SJSA1 (cell line): Measurements from ENCODE around the gene BICDL2. TPM values are rescaled to one million over a fixed set of nuclear protein-coding genes. Genes with fewer than 3 reads are reported as not detected.
A peak's percentile ranks its signal among the peaks of the same experiment; 100 is the strongest.

Experiments used
- DNase-seq, 2 experiments: peaks; one replicate each; pipeline ENCODE4 v3.0.0-alpha.2; 2015 to 2020; ENCODE audit warnings: low spot score in 2 of 2, low read depth in 1 of 2
- H3K27ac ChIP-seq: fragments of 250-450 bp; sonication (Bioruptor Pico); 2 replicates; pipeline ENCODE4 v1.5.1; 2020; ENCODE audit warnings: mild to moderate bottlenecking, moderate library complexity
- H3K27me3 ChIP-seq: fragments of 250-450 bp; sonication (Bioruptor Pico); replicated peaks from 2 replicates; pipeline ENCODE4 v1.5.1; 2020; ENCODE audit warnings: mild to moderate bottlenecking, moderate library complexity
- H3K36me3 ChIP-seq: fragments of 250-450 bp; sonication (Bioruptor Pico); 2 replicates; pipeline ENCODE4 v1.5.1; 2020; ENCODE audit warnings: mild to moderate bottlenecking
- H3K4me1 ChIP-seq: fragments of 250-450 bp; sonication (Bioruptor Pico); replicated peaks from 2 replicates; pipeline ENCODE4 v1.6.1; 2021; ENCODE audit warnings: mild to moderate bottlenecking
- H3K4me3 ChIP-seq: fragments of 250-450 bp; sonication (Bioruptor Pico); 2 replicates; pipeline ENCODE4 v1.5.1; 2020; ENCODE audit warnings: mild to moderate bottlenecking
- H3K9me3 ChIP-seq: fragments of 250-450 bp; sonication (Bioruptor Pico); replicated peaks from 2 replicates; pipeline ENCODE4 v1.5.1; 2020; ENCODE audit warnings: mild to moderate bottlenecking
- total RNA-seq: library from RNA; depleted of rRNA; stranded (reverse); fragments of >200 nt; shearing (Covaris generic); gene quantifications from 2 replicates; pipeline ENCODE4 v1.2.3, GENCODE V29; 2014

Gene BICDL2
- total RNA-seq, 1 experiment from 2014 or later = not detected

DNA sequence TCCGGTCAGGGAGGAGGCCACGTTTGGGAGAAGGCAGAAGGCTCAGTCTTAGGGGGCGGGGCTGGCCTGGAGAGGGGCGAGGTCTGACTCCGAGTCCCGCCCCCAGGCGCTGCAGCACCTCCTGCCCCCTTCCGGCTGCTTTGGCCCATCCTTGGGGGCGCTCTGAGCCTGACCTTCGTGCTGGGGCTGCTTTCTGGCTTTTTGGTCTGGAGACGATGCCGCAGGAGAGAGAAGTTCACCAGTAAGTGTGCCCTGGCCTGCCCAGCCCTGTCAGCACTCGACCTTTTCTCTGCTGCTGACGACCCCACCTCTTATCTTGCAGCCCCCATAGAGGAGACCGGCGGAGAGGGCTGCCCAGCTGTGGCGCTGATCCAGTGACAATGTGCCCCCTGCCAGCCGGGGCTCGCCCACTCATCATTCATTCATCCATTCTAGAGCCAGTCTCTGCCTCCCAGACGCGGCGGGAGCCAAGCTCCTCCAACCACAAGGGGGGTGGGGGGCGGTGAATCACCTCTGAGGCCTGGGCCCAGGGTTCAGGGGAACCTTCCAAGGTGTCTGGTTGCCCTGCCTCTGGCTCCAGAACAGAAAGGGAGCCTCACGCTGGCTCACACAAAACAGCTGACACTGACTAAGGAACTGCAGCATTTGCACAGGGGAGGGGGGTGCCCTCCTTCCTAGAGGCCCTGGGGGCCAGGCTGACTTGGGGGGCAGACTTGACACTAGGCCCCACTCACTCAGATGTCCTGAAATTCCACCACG is 15.1 kb downstream of the BICDL2 start:
- Histone ChIP-seq H3K27me3 (no peaks in the 10 kb centered on the region), H3K4me3 (peak overlapping the region; percentile 96), H3K4me1 (peaks cover 27% of the 10 kb centered on the region), H3K36me3 (peaks cover 55% of the 10 kb centered on the region), H3K9me3 (peaks cover 6% of the 10 kb centered on the region; the same call in 1 of the 2 replicates), H3K27ac (peak overlapping the region; percentile 99)
- DNase-seq = peak; percentile 93 to 97

DNA sequence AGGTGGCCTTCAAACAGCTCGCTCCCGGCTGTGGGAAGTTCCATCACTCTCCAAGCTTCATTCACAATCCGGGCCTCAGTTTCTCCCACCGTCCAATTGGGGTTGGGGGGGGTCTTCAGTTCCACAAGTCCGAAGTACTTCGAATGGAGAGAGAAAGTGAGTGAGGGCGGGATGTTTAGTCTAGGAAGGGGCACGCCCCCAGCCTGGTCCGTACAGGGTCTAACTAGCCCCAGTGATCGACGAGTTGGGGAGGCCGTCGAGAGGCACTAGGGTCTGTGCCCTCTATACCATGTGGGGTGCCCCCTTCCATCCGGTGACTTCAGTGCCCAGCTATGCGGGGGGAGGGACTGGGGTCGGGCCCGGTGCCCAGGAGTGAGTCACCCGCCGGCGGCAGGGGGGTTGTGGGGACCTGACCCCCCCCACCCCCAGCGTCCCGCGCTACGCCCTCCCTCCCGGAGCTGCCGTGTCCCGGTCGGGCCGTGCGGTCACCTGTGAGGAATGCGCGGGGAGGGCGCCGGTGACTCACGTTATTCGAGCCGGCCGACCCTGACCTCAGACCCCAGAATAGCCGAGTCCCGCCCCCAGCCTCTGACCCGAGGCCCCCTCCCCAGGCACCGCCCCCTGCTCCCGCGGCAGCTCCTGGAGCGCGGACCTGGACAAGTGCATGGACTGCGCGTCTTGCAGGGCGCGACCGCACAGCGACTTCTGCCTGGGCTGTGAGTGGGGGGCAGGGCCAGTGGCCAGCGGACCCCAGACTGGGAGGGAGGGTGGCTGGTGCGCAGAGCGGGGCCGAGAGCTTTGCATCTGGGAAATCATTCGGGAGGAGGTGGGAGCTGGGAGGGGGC is 15.9 kb downstream of the BICDL2 start:
- DNase-seq = peak; percentile 96
- Histone ChIP-seq H3K36me3 (peaks cover 47% of the 10 kb centered on the region), H3K9me3 (peaks cover 6% of the 10 kb centered on the region; the same call in 1 of the 2 replicates), H3K27me3 (no peaks in the 10 kb centered on the region), H3K27ac (peak overlapping the region; percentile 99), H3K4me1 (peaks cover 27% of the 10 kb centered on the region), H3K4me3 (peak overlapping the region; percentile 96)

GRCh38 chr16:3020247-3020603 is 16.5 kb downstream of the BICDL2 start, which contains the start of gene TNFRSF12A:
TSS of gene TNFRSF12A (plus strand) at chr16:3020368. CDS start at chr16:3020398, 30 bp downstream.
- Histone ChIP-seq H3K4me3 (peak within 1 kb of the TSS; percentile 96), H3K27me3 (no peaks in the 10 kb centered on the region), H3K27ac (peak within 1 kb of the TSS; percentile 99), H3K9me3 (peaks cover 6% of the 10 kb centered on the region; the same call in 1 of the 2 replicates), H3K4me1 (peaks cover 27% of the 10 kb centered on the region), H3K36me3 (peaks cover 41% of the 10 kb centered on the region)
- DNase-seq = peak; percentile 77 to 81

- Histone ChIP-seq H3K4me3 (peak overlapping the region; percentile 96), H3K9me3 (peaks cover 6% of the 10 kb centered on the region; the same call in 1 of the 2 replicates), H3K27me3 (no peaks in the 10 kb centered on the region), H3K4me1 (peaks cover 27% of the 10 kb centered on the region), H3K36me3 (peaks cover 39% of the 10 kb centered on the region), H3K27ac (no peak overlapping the region)
- peak in 1 of 2 experiments; percentile 65 for DNase-seq
Measured at GRCh38 chr16:3019594-3020246, 17.0 kb downstream of the BICDL2 start.

DNA sequence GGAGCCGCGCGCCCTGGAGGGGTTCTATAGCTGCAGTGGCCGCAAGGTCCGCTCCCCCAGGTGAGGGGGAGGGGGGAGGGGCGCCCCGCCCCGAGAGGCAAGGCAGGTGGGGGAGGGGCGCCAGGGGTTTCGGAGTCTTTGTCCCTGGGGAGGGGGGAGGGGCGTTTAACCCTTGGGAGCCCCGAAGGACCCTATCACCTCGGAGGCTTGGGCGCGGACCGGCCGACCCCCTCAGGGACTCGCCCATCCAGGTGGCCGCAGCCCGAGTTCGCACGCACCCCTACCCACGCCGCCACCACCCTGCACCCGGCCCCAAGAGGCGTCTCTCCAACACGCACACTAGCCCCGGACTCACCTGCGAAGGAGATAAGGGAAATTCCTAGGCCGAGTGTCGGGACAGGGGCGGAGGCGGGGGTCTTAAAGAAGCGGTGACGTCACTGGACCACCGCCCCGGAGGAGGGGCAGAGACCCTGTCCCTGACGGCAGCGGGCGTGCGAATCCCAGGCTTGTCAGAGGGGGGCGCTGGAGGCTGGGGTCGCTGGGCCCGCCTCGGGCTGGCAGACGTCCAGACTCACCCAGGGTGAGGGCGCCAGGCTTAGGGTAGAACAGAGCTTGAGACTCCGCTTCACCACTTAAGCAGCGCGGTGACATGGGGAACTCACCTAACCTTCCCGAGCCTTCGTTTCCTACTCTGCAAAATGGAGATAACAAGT is 18.8 kb downstream of the BICDL2 start, which contains the start of gene CLDN6:
Gene CLDN6 (minus strand): TSS at position 390 of the 713 bp plus-strand sequence. CDS start 2,162 bp downstream, outside the sequence.
- Histone ChIP-seq H3K4me3 (no peak within 1 kb of the TSS), H3K36me3 (peaks cover 28% of the 10 kb centered on the region), H3K4me1 (peaks cover 13% of the 10 kb centered on the region), H3K27ac (no peak within 1 kb of the TSS), H3K9me3 (no peaks in the 10 kb centered on the region), H3K27me3 (peaks cover 16% of the 10 kb centered on the region)
- DNase-seq = no peak

DNA sequence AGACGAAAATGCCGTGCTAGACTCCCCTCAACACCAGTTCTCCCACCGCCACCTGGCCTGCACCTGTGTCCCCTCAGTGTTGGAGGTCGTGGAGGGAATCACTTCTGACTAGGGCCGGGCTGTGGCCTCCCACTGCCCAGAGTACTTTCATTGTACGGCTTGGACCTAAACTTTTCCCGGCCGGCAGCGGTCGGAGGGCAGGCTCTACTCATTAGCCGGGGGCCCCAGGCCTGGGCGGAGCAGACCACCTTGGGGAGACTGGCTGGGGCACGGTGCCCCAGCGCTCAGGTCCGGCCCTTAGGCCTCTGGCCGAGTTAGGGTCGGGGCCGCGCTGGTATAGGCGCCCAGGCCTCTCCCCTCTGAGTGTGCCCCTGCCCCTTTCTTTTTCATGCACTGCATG is 19.4 kb downstream of the BICDL2 start:
- no peaks in the 10 kb centered on the region for H3K9me3 ChIP-seq
- DNase-seq = no peak
- H3K27ac ChIP-seq = no peak overlapping the region
- peaks cover 7% of the 10 kb centered on the region for H3K4me1 ChIP-seq
- H3K4me3 ChIP-seq = no peak overlapping the region
- peaks cover 22% of the 10 kb centered on the region for H3K27me3 ChIP-seq
- H3K36me3 ChIP-seq = peaks cover 22% of the 10 kb centered on the region

DNA sequence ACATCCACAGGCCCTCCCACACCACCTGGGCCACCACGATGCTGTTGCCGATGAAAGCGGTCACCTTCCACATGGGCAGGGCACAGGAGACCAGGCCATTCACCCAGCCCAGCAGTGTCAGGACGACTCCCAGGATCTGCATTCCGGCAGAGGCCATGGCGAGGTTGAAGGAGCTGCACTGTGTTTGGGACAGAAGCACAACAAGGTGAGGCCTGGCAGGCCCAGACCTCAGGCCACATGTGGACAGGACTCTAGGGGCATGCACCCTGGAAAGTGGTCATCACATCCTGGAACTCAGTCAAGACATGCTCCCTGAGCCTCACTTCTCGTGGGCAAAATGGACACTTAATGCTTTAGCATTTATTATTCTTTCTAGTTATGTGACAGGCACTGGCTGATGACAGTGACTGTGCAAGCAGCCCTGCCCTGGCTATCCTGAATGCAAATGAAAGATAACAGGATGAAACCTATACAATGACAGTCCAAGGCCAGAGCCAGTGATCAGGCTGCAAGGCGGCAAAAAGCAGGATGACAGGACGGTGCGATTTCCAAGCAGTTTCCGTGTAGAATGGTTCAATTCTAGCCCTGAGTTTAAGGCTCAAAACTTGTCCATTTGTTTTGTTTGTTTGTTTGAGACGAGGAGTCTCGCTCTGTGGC is 20.8 kb downstream of the BICDL2 start:
- H3K4me1 ChIP-seq = peaks cover 3% of the 10 kb centered on the region

GRCh38 chr16:3014971-3015370 is 21.8 kb downstream of the BICDL2 start:
- peaks cover 3% of the 10 kb centered on the region for H3K4me1 ChIP-seq
- H3K36me3 ChIP-seq = no peaks in the 10 kb centered on the region
- H3K27ac ChIP-seq = no peak overlapping the region
- H3K27me3 ChIP-seq = peaks cover 37% of the 10 kb centered on the region
- no peak overlapping the region for H3K4me3 ChIP-seq
- DNase-seq = no peak
- H3K9me3 ChIP-seq = no peaks in the 10 kb centered on the region

More for the DNA sequence above, 20.8 kb downstream of the BICDL2 start:
- H3K4me3 ChIP-seq = no peak overlapping the region
- no peak for DNase-seq
- H3K36me3 ChIP-seq = peaks cover 8% of the 10 kb centered on the region
- H3K27ac ChIP-seq = no peak overlapping the region
- H3K27me3 ChIP-seq = peaks cover 30% of the 10 kb centered on the region
- H3K9me3 ChIP-seq = no peaks in the 10 kb centered on the region

DNA sequence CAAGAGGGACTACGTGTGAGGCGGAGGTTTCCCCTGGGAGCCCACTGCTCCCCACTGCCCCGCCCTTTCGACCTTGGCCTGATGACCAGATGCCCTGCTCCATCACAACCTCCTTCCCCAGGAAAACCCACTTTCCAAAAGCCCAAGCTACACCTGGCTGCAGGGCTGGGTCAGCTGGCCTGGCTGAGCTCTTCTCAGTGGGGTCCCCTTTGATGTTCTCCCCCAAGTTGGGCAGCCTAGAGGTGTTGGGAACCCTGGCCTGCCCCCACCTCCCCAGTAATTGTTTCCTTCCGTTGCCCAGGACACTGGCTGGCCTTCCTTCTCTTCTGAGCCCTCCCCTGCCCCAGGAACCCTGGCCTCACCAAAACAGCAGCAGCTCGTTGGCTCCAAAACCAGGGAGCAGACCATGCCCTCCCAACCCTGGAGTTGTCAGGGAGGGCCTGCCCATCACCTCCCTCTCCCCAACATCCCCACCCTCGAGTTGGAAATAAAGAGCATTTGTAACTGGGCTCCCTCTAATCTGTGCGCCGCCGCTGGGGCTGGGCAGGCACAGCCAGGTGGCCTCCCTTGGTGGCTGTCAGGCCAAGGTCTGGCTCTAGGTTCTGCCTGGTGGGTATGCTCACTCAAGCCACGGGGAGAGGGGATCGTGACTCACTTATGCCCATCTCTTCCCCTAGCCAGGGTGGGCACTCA is 22.6 kb downstream of the BICDL2 start:
- Histone ChIP-seq H3K27me3 (peaks cover 46% of the 10 kb centered on the region), H3K9me3 (no peaks in the 10 kb centered on the region), H3K4me3 (no peak overlapping the region), H3K27ac (no peak overlapping the region), H3K36me3 (no peaks in the 10 kb centered on the region), H3K4me1 (no peaks in the 10 kb centered on the region; the same call in 1 of the 2 replicates)
- DNase-seq = no peak

DNA sequence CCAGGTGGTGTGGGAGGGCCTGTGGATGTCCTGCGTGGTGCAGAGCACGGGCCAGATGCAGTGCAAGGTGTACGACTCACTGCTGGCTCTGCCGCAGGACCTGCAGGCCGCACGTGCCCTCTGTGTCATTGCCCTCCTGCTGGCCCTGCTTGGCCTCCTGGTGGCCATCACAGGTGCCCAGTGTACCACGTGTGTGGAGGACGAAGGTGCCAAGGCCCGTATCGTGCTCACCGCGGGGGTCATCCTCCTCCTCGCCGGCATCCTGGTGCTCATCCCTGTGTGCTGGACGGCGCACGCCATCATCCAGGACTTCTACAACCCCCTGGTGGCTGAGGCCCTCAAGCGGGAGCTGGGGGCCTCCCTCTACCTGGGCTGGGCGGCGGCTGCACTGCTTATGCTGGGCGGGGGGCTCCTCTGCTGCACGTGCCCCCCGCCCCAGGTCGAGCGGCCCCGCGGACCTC is 23.2 kb downstream of the BICDL2 start:
- no peak for DNase-seq
- no peaks in the 10 kb centered on the region for H3K36me3 ChIP-seq
- H3K4me3 ChIP-seq = no peak overlapping the region
- peaks cover 52% of the 10 kb centered on the region for H3K27me3 ChIP-seq
- no peaks in the 10 kb centered on the region; the same call in 1 of the 2 replicates for H3K4me1 ChIP-seq
- no peaks in the 10 kb centered on the region for H3K9me3 ChIP-seq
- H3K27ac ChIP-seq = no peak overlapping the region

DNA sequence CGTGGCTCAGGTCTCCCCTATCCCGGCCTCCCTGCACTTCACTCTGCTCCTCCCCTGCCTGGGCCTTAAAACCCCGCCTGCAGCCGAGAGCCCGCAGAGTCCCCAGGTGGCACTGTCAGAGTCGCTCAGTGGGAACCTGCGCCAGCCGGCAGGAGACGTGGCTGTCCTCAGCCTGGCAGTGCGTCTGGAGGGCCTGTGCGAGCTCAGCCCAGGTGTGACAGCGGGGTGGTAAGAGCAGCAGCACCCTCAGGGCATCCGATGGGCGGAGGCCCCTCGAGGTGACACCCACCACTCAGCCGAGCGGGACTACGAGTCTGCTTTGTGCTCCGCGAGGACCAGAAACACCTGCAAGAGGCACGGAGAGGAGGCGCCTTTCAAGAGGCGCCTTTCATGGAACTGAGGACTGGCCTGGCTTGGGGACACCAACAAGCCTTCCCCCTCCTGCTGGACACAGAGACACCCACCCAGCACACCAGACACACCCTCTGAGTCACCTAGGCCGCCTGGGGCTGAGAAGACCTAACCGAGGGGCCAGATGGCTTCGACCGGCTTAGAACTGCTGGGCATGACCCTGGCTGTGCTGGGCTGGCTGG is 23.8 kb downstream of the BICDL2 start, which contains the start of gene CLDN9:
Gene CLDN9 (plus strand): TSS at position 96 of the 593 bp plus-strand sequence. CDS start 440 bp downstream, at position 536.
- no peaks in the 10 kb centered on the region for H3K36me3 ChIP-seq
- H3K4me3 ChIP-seq = no peak within 1 kb of the TSS
- peaks cover 58% of the 10 kb centered on the region for H3K27me3 ChIP-seq
- DNase-seq = no peak
- H3K27ac ChIP-seq = no peak within 1 kb of the TSS
- H3K4me1 ChIP-seq = no peaks in the 10 kb centered on the region; the same call in 1 of the 2 replicates
- H3K9me3 ChIP-seq = no peaks in the 10 kb centered on the region
